Tibial artery (tissue), 4 donors: Measurements from ENCODE around the gene ENPP3.

Experiments used
- DNase-seq, 2 donors: peaks; one replicate each; pipeline ENCODE4 v3.0.0-alpha.2; 2019
- H3K27ac ChIP-seq, 2 donors: fragments of 200-600 bp; sonication (generic) in 1 of 2; 1 replicate in 1 of 2; 2 replicates in 1 of 2; pipeline ENCODE4 v1.5.1; 2018 to 2019; ENCODE audit warnings: mild to moderate bottlenecking in 1 of 2
- H3K27me3 ChIP-seq, 2 donors: fragments of 200-600 bp; sonication (generic) in 1 of 2; one replicate each; pipeline versions ENCODE4 v1.5.1 to v1.6.0; 2016 to 2019
- H3K36me3 ChIP-seq, 3 donors: fragments of 200-600 bp; sonication (generic) in 2 of 3; one replicate each; pipeline ENCODE4 v1.5.1; 2016 to 2019; ENCODE audit warnings: mild to moderate bottlenecking in 2 of 3
- H3K4me1 ChIP-seq, 4 donors: fragments of 200-600 bp; sonication (generic) in 2 of 4; 1 replicate in 3 of 4; 2 replicates in 1 of 4; pipeline ENCODE4 v1.5.1; 2016 to 2019
- H3K4me3 ChIP-seq, 2 donors: fragments of 200-600 bp; sonication (generic) in 1 of 2; 1 replicate in 1 of 2; 2 replicates in 1 of 2; pipeline ENCODE4 v1.5.1; 2018 to 2019; ENCODE audit warnings: mild to moderate bottlenecking in 2 of 2
- H3K9me3 ChIP-seq, 3 donors: fragments of 200-600 bp; sonication (generic) in 1 of 3; one replicate each; pipeline ENCODE4 v1.5.1; 2016 to 2019
- intact Hi-C: fragments of 100-400 bp; cut with DNase I; formaldehyde crosslinking; loops from one replicate; pipeline ENCODE4 v1.15.0; 2023; ENCODE audit warnings: low total_unique reads
- TF ChIP-seq, protein P1 (sequence below), 2 experiments: fragments of 200-600 bp in 1 of 2; fragments of 450-650 bp in 1 of 2; IDR thresholded peaks; one replicate each; pipeline ENCODE4 v1.5.1; 2017 to 2019; ENCODE audit warnings: antibody characterized with exemption in 2 of 2, mild to moderate bottlenecking in 1 of 2, moderate library complexity in 1 of 2

Gene ENPP3

DNA sequence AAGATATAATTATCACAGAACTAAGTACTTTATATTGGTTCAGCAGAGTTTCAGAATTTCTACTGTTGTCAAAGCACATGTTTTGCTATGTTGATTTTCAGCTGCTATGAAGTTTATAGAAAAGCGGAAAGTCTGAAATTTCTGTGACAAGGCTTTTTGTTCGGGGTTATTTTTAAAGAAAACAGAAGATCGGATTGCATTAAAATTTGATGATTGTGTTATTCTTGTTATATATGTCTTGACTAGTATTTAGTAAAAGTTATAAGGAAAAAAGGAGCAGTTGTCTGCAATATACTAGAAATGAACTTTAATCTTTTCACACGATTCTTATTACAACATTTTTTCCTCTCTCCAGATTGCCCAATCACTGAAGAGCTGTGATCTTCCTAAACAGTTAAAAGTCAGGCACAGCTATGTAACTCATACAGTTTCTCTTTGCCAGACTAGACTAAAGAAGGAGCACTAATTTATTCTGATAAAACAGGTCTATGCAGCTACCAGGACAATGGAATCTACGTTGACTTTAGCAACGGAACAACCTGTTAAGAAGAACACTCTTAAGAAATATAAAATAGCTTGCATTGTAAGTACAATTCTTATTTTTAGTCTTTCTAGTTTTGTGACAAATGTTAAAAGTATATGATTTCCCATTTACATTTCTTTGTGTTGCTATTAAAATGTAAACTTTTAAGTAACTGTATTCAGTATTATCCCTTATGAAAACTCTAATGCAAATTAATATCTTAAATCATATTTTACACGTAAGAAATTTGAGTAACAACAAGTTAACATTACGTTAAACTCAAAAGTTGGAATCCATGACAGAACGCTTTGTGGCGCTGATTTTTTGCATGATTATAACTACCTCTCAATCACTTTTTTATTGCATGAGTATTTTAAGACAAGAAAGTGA is at the start of gene ENPP3:
Gene ENPP3, plus strand, starts transcription at position 423 of the 913 bp plus-strand sequence. Its CDS starts 83 bp downstream, at position 506.
- no peaks in the 10 kb centered on the region for H3K27me3 ChIP-seq

DNA sequence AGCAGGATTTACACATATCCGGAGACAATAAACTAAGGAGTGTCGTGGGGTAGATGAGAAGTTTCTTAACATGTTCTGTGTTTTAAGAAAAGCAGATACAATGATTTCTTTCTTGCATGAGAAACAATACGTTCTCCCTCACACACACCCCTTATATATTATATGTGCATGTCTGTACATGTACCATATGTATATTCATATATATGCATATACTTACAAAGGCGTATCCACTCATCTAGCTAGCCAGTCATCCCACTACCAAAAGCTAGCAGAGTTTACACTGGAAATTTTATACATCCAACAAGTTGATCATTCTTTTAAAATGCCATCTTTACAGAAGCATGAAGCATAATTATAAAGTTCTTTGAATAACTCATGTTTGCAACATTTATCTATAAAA is 49.2 kb upstream of the ENPP3 start:
- TF ChIP-seq, protein P1, sequence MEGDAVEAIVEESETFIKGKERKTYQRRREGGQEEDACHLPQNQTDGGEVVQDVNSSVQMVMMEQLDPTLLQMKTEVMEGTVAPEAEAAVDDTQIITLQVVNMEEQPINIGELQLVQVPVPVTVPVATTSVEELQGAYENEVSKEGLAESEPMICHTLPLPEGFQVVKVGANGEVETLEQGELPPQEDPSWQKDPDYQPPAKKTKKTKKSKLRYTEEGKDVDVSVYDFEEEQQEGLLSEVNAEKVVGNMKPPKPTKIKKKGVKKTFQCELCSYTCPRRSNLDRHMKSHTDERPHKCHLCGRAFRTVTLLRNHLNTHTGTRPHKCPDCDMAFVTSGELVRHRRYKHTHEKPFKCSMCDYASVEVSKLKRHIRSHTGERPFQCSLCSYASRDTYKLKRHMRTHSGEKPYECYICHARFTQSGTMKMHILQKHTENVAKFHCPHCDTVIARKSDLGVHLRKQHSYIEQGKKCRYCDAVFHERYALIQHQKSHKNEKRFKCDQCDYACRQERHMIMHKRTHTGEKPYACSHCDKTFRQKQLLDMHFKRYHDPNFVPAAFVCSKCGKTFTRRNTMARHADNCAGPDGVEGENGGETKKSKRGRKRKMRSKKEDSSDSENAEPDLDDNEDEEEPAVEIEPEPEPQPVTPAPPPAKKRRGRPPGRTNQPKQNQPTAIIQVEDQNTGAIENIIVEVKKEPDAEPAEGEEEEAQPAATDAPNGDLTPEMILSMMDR (IDR thresholded peaks at IDR 0.05) = no peak
- H3K36me3 ChIP-seq = peaks cover 90 to 99% (median 93%) of the 10 kb centered on the region in 3 donors
- no peaks in the 10 kb centered on the region for H3K27me3 ChIP-seq
- intact Hi-C loops = no loop called here
- no peak overlapping the region for H3K4me3 ChIP-seq
- no peak overlapping the region for H3K27ac ChIP-seq
- no peak for DNase-seq
- no peaks in the 10 kb centered on the region for H3K4me1 ChIP-seq
- no peaks in the 10 kb centered on the region for H3K9me3 ChIP-seq

More for the DNA sequence above, at the start of gene ENPP3:
- H3K4me1 ChIP-seq = no peaks in the 10 kb centered on the region
- TF ChIP-seq, protein P1 (IDR thresholded peaks at IDR 0.05) = no peak
- intact Hi-C loops = no loop called here
- no peak within 1 kb of the TSS for H3K4me3 ChIP-seq
- H3K27ac ChIP-seq = no peak within 1 kb of the TSS
- no peaks in the 10 kb centered on the region for H3K36me3 ChIP-seq
- DNase-seq = no peak
- H3K9me3 ChIP-seq = no peaks in the 10 kb centered on the region

DNA sequence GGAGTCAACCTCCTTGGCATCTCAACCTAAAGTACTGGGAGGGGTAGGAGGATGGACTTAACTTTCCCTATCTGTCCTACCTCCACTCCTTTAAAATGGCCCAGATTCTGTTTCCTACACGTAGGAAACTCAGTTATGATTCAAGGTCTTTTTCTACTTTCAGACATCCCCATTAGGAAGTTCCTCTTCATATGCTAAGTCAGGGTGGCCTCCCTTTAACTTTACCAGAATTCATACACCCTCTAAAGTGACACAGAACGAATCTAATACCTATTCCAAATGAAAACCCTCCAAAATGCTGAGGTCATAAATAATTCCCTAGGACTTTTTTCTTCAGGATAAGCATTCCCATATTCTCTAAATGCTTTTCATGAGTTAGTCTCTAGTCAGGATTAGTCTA is 48.5 kb upstream of the ENPP3 start:
- no peaks in the 10 kb centered on the region for H3K4me1 ChIP-seq
- no peak overlapping the region for H3K27ac ChIP-seq
- H3K27me3 ChIP-seq = no peaks in the 10 kb centered on the region
- intact Hi-C loops = no loop called here
- no peaks in the 10 kb centered on the region for H3K9me3 ChIP-seq
- DNase-seq = no peak
- H3K36me3 ChIP-seq = peaks cover 92 to 97% (median 93%) of the 10 kb centered on the region in 3 donors
- TF ChIP-seq, protein P1 (IDR thresholded peaks at IDR 0.05) = no peak
- H3K4me3 ChIP-seq = no peak overlapping the region

DNA sequence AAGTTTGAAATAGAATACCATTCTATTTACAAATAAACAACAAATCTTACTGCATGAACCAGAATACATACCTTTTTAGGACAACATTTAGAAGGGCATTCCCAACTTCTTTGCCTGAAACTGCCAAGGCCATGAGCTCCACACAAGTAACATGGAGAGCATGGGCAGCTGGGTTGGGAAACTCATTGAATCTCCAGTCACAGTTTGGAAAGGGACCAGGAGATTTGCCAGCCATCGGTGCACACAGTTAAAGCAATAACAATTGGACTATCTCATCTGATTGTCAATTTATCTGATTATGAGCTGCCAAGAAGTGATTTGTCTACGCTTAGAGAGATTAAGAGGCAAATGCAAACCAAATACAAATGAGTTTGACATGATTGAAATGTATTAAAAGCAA is 44.2 kb upstream of the ENPP3 start:
- intact Hi-C loops = no loop called here
- Histone ChIP-seq H3K27ac (no peak overlapping the region), H3K9me3 (no peaks in the 10 kb centered on the region), H3K4me3 (no peak overlapping the region), H3K27me3 (no peaks in the 10 kb centered on the region), H3K4me1 (no peaks in the 10 kb centered on the region), H3K36me3 (peaks cover 81 to 98% (median 94%) of the 10 kb centered on the region in 3 donors)
- TF ChIP-seq, protein P1 (IDR thresholded peaks at IDR 0.05) = no peak
- DNase-seq = no peak

DNA sequence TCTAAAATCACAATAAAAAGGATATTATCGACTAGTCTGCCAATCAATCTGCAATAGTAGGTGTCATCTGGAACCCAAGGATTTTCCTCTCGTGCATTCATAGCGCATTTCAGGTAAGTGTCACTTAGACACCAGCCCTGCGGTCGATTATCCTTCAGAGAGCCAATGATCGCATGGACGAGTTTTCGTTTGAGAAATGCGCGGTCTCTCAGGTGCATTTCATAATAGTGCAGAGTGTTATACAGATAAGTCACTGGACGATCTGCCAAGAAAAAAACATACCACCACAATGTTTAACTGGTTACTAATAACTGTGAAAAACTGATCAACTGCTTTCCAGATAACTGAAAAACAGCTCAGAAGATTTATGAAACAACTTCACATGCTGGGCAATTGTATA is 43.0 kb upstream of the ENPP3 start:
- no peak for DNase-seq
- Histone ChIP-seq H3K27ac (no peak overlapping the region), H3K36me3 (peaks cover 79 to 98% (median 94%) of the 10 kb centered on the region in 3 donors), H3K27me3 (no peaks in the 10 kb centered on the region), H3K4me1 (no peaks in the 10 kb centered on the region), H3K9me3 (no peaks in the 10 kb centered on the region), H3K4me3 (no peak overlapping the region)
- intact Hi-C loops = no loop called here
- TF ChIP-seq, protein P1 (IDR thresholded peaks at IDR 0.05) = no peak
